ENCODE results near the gene DOCK7.
A peak's percentile ranks its signal among the peaks of the same experiment; 100 is the strongest.

The DOCK7 gene

GRCh38 chr1:62407398-62408009, 280.7 kb downstream of the DOCK7 start:
- peak; percentile 34 for DNase-seq (ENCODE audit: low read depth)

- DNase-seq (ENCODE audit: low read depth) = no peak
Observed at GRCh38 chr1:62406576-62406975, 281.6 kb downstream of the DOCK7 start.

- no peak for DNase-seq (ENCODE audit: low read depth)
Observed at GRCh38 chr1:62405247-62405646, 282.9 kb downstream of the DOCK7 start.

Data from stromal cell of bone marrow (primary cell).